Coronary artery (tissue), 2 donors: ENCODE measurements around the gene GNB3.

Experiments used
- DNase-seq: peaks from one replicate; pipeline ENCODE4 v3.0.0-alpha.2; 2017; ENCODE audit warnings: low spot score
- H3K27ac ChIP-seq, 2 donors: fragments of 200-600 bp; sonication (generic); one replicate each; pipeline ENCODE4 v1.5.1; 2016 to 2019
- H3K4me3 ChIP-seq: fragments of 200-600 bp; sonication (generic); 2 replicates; pipeline ENCODE4 v1.5.1; 2016; ENCODE audit warnings: mild to moderate bottlenecking, moderate library complexity
- TF ChIP-seq, protein P1 (sequence below): fragments of 200-600 bp; sonication (generic); IDR thresholded peaks from one replicate; pipeline ENCODE4 v1.5.1; 2019; ENCODE audit warnings: antibody characterized with exemption

The GNB3 gene

DNA sequence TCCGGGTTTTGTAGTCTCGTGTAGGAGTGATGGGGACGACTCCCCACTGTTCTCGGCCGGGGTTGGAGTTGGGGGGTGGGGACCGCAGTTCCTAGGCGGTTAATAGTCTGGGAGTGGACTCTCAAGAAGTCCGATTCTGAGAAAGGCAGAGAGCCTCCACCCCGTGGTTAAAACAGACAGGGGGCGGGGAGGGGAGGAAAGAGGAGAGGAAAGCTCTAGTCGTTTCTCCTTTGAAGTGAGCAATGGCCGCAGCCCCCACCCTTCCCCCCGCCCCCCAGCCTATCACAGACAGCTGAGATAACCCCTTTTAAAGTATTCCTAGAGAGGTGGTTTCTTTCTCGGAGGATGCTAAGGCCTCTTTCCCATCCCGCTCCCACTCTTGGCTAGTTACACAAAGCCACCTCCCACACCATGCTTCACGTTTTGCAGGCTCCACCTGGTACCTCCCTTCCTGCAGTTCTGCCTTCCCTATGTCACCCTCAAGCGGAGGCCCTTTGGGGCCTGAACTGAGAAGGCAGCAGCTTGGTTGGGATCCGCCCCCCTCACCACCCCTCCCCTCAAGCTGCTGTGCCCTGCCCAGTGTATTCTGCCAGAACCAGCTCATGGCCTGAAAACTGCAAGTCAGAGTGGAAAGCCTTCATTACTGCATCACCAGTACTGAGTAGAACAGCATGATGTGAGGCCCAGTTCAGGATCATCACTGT is 12.1 kb downstream of the GNB3 start:
- peak; percentile 88 for DNase-seq
- H3K27ac ChIP-seq = peak overlapping the region; percentile 60 to 92
- TF ChIP-seq, protein P1, sequence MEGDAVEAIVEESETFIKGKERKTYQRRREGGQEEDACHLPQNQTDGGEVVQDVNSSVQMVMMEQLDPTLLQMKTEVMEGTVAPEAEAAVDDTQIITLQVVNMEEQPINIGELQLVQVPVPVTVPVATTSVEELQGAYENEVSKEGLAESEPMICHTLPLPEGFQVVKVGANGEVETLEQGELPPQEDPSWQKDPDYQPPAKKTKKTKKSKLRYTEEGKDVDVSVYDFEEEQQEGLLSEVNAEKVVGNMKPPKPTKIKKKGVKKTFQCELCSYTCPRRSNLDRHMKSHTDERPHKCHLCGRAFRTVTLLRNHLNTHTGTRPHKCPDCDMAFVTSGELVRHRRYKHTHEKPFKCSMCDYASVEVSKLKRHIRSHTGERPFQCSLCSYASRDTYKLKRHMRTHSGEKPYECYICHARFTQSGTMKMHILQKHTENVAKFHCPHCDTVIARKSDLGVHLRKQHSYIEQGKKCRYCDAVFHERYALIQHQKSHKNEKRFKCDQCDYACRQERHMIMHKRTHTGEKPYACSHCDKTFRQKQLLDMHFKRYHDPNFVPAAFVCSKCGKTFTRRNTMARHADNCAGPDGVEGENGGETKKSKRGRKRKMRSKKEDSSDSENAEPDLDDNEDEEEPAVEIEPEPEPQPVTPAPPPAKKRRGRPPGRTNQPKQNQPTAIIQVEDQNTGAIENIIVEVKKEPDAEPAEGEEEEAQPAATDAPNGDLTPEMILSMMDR = no peak
- H3K4me3 ChIP-seq = peak overlapping the region; percentile 91

DNA sequence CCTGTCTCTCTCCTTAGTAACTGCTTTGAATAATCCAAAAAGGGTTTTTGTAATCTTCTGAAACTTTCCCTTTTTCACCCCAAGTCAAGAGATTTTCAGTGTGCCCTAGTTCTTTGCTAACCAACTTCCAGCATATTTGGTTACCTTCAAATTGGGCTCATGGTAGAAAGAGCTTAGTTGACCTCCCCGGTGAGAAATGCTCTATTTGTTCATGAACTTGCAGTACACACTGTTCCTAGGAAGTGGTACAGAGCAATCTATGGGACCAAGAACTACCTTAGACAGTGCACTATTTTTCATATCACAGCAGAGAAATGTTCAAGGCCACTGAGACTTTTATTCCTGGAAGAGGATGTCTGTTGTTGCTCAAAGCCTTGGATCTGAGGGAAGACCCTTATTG is 12.9 kb downstream of the GNB3 start:
- DNase-seq = no peak
- H3K4me3 ChIP-seq = peak overlapping the region; percentile 91

DNA sequence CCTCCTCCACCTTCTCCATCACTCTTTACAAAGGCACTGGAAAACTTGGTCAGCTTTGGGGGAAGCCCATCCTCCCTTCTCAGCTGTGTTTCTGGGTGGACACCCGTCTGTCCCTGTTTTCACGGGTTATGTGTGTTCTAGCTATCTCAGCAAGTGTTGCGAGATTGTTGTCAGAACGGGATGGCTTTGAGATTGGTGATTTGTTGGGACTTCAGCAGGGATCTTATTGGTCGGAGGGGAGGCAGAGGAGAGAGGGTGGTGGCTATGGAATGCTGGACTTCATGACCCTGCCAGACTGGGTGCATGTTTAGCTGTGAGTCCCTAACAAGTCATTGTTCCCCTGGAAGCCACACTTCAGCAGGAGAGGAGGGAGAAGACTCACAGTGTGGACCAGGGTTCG is 13.3 kb downstream of the GNB3 start:
- H3K4me3 ChIP-seq = no peak overlapping the region
- peak overlapping the region; percentile 60 to 92 for H3K27ac ChIP-seq
- no peak for DNase-seq
- TF ChIP-seq, protein P1 = no peak

More for the DNA sequence above, 12.9 kb downstream of the GNB3 start:
- TF ChIP-seq, protein P1 = no peak
- H3K27ac ChIP-seq = peak overlapping the region; percentile 60 to 92

DNA sequence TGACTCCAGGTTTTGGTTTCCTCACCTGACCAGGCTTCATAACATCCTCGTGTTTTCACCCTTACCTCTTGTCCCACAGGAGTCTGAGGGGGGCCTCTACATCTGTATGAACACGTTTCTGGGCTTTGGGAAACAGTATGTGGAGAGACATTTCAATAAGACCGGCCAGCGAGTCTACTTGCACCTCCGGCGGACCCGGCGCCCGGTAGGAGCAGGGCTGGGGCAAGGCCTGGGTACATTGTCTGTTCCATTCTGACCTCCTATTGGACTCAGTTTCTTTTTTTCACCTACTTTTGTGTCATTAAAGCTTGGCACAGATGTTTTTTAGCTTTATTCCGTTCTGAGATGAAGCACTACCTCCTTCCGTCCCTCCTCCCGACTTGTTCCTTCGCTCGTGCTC is 14.6 kb downstream of the GNB3 start:
- no peak for DNase-seq
- H3K4me3 ChIP-seq = no peak overlapping the region
- TF ChIP-seq, protein P1 = no peak
- no peak overlapping the region for H3K27ac ChIP-seq

DNA sequence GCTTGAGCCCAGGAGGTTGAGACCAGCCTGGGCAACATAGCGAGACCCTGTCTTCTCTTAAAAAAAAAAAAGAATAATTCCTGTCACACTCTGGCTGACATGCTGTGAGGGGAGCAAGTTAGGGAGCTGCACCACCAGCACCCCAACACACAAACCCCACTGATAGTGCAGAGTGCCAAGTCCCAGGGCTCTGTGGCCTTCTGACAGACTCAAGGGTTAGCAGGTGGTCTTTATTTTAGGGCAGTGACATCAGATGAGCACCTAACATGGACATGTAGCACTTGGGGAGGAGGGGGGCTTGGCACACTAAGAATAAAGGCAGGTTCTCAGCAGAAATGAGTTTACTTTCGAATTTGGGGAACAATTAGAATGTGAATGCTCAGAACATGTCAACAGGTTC is 18.1 kb downstream of the GNB3 start:
- DNase-seq = no peak
- TF ChIP-seq, protein P1 = no peak
- H3K4me3 ChIP-seq = no peak overlapping the region
- no peak overlapping the region for H3K27ac ChIP-seq

DNA sequence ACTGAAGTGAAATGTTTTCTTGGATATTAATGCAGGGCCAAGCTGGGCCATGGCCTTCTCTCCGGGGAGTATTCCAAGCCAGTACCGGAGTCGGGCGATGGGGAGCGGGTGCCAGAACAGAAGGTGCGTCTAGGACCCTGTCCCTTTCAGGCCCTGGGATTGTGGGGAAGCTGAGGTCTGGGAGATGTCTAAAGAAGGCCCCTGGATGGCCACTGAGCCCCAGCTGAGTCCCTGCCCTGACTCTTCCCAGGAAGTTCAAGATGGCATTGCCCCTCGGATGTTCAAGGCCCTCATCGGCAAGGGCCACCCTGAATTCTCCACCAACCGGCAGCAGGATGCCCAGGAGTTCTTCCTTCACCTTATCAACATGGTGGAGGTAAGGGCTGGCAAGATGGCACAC is 19.4 kb downstream of the GNB3 start:
- no peak for DNase-seq
- TF ChIP-seq, protein P1 = no peak
- no peak overlapping the region for H3K4me3 ChIP-seq
- H3K27ac ChIP-seq = no peak overlapping the region

DNA sequence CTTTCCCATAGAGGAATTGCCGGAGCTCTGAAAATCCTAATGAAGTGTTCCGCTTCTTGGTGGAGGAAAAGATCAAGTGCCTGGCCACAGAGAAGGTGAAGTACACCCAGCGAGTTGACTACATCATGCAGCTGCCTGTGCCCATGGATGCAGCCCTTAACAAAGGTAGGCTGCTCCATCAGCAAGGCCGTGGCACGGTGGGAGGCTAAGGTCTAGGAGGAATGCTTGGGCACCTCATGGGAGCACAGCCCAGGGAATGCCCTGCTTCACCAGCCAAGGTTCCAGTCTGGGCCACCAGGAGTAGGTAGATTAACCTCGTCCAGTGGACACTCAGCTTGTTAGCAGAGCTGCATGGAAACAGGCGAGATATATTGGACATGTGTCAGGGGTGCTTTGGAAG is 20.2 kb downstream of the GNB3 start:
- Histone ChIP-seq H3K27ac (no peak overlapping the region), H3K4me3 (no peak overlapping the region)
- DNase-seq = no peak
- TF ChIP-seq, protein P1 = no peak
